Activated T-cell treated with anti-CD3 and anti-CD28 coated beads, Interleukin-2, amount 50 U/mL, for 72 hours (primary cell): Measurements from ENCODE around the gene RNASEL. TPM values are rescaled to one million over a fixed set of nuclear protein-coding genes. Genes with fewer than 3 reads are reported as not detected.

Source experiments
- ATAC-seq, 2 donors: fragments of 150-1000 bp; cut with Tn5 transposase; replicated peaks in 1 of 2; 2 replicates each; pipeline ENCODE4 v1.10.0; 2021; ENCODE audit warnings: moderate library complexity in 2 of 2, mild to moderate bottlenecking in 1 of 2
- DNase-seq, 2 donors: peaks; one replicate each; pipeline ENCODE4 v3.0.0; 2021 to 2022; ENCODE audit warnings: mixed read lengths in 1 of 2
- H3K27ac Mint-ChIP-seq: one replicate; pipeline ENCODE4 v1.8.0; 2022; ENCODE audit warnings: mild to moderate bottlenecking, moderate library complexity, mixed read lengths
- H3K27me3 Mint-ChIP-seq: one replicate; pipeline ENCODE4 v1.8.0; 2022; ENCODE audit warnings: low read depth, mixed read lengths
- H3K36me3 Mint-ChIP-seq, 2 donors: one replicate each; pipeline ENCODE4 v1.8.0; 2022; ENCODE audit warnings: mixed read lengths in 2 of 2, mild to moderate bottlenecking in 1 of 2; ENCODE audit not compliant: insufficient read depth in 2 of 2
- H3K4me1 Mint-ChIP-seq: one replicate; pipeline ENCODE4 v1.8.0; 2022; ENCODE audit warnings: low read depth, mixed read lengths
- H3K4me3 Mint-ChIP-seq, 2 donors: one replicate each; pipeline ENCODE4 v1.8.0; 2022; ENCODE audit warnings: mild to moderate bottlenecking in 2 of 2, mixed read lengths in 2 of 2, moderate library complexity in 2 of 2
- H3K9me3 Mint-ChIP-seq, 2 donors: one replicate each; pipeline ENCODE4 v1.8.0; 2022; ENCODE audit warnings: mixed read lengths in 2 of 2
- total RNA-seq, 2 donors: library from RNA; stranded (reverse); gene quantifications; one replicate each; pipeline ENCODE4 v1.2.3, GENCODE V29; 2022

Gene RNASEL
- total RNA-seq, 2 donors from 2014 or later: 3.6 to 3.9 TPM

- Mint-ChIP-seq H3K9me3 (no peaks in the 10 kb centered on the region), H3K27me3 (peaks cover 15% of the 10 kb centered on the region), H3K36me3 (peaks cover 10 to 15% of the 10 kb centered on the region in 2 donors), H3K4me1 (peaks cover 24% of the 10 kb centered on the region), H3K4me3 (no peak overlapping the region), H3K27ac (peak overlapping the region; percentile 62)
- ATAC-seq (peak; percentile 59 to 62), DNase-seq (peak in 1 of 2 donors; percentile 45)
Measured at GRCh38 chr1:182602935-182603645, 14.0 kb upstream of the RNASEL start.

GRCh38 chr1:182601913-182602312 is 12.9 kb upstream of the RNASEL start:
- Mint-ChIP-seq H3K27ac (no peak overlapping the region), H3K36me3 (peaks cover 10 to 15% of the 10 kb centered on the region in 2 donors)

GRCh38 chr1:182601416-182601786 is 12.3 kb upstream of the RNASEL start:
- Mint-ChIP-seq H3K27ac (no peak overlapping the region), H3K9me3 (no peaks in the 10 kb centered on the region), H3K36me3 (peaks cover 10 to 15% of the 10 kb centered on the region in 2 donors), H3K4me3 (no peak overlapping the region), H3K4me1 (peaks cover 14% of the 10 kb centered on the region), H3K27me3 (peaks cover 8% of the 10 kb centered on the region)
- DNase-seq (peak; percentile 74 to 76), ATAC-seq (no peak)

More at GRCh38 chr1:182601913-182602312, 12.9 kb upstream of the RNASEL start:
- Mint-ChIP-seq H3K4me1 (peaks cover 17% of the 10 kb centered on the region), H3K4me3 (no peak overlapping the region), H3K9me3 (no peaks in the 10 kb centered on the region), H3K27me3 (peaks cover 8% of the 10 kb centered on the region)
- no peak for ATAC-seq
- no peak for DNase-seq

- H3K4me1 Mint-ChIP-seq: peaks cover 19% of the 10 kb centered on the region
- ATAC-seq: no peak
- no peak overlapping the region for H3K4me3 Mint-ChIP-seq
- no peaks in the 10 kb centered on the region for H3K9me3 Mint-ChIP-seq
- no peak overlapping the region for H3K27ac Mint-ChIP-seq
- no peak for DNase-seq
- H3K27me3 Mint-ChIP-seq: peaks cover 11% of the 10 kb centered on the region
- peaks cover 10 to 15% of the 10 kb centered on the region in 2 donors for H3K36me3 Mint-ChIP-seq
Measured at GRCh38 chr1:182600745-182601415, 11.8 kb upstream of the RNASEL start.

GRCh38 chr1:182600036-182600713 is 11.1 kb upstream of the RNASEL start:
- Mint-ChIP-seq H3K9me3 (no peaks in the 10 kb centered on the region), H3K27me3 (peaks cover 11% of the 10 kb centered on the region), H3K36me3 (peaks cover 10 to 15% of the 10 kb centered on the region in 2 donors), H3K4me3 (peak overlapping the region; percentile 23 to 54), H3K27ac (no peak overlapping the region), H3K4me1 (peaks cover 16% of the 10 kb centered on the region)
- DNase-seq (no peak), ATAC-seq (no peak)

- peaks cover 9% of the 10 kb centered on the region for H3K4me1 Mint-ChIP-seq
- peak overlapping the region; percentile 46 to 54 for H3K4me3 Mint-ChIP-seq
- H3K27me3 Mint-ChIP-seq: peaks cover 11% of the 10 kb centered on the region
- H3K36me3 Mint-ChIP-seq: peaks cover 10 to 15% of the 10 kb centered on the region in 2 donors
- peak; percentile 42 to 48 for DNase-seq
- no peaks in the 10 kb centered on the region for H3K9me3 Mint-ChIP-seq
- H3K27ac Mint-ChIP-seq: no peak overlapping the region
- no peak for ATAC-seq
Measured at GRCh38 chr1:182599339-182599738, 10.3 kb upstream of the RNASEL start.

- H3K4me1 Mint-ChIP-seq: peaks cover 6% of the 10 kb centered on the region
- no peak overlapping the region for H3K27ac Mint-ChIP-seq
- H3K27me3 Mint-ChIP-seq: peaks cover 11% of the 10 kb centered on the region
- DNase-seq (no peak), ATAC-seq (no peak)
- peaks cover 8 to 10% of the 10 kb centered on the region in 2 donors for H3K36me3 Mint-ChIP-seq
- H3K9me3 Mint-ChIP-seq: no peaks in the 10 kb centered on the region
- H3K4me3 Mint-ChIP-seq: no peak overlapping the region
Measured at GRCh38 chr1:182598296-182598695, 9.2 kb upstream of the RNASEL start.

- ATAC-seq: peak in 1 of 2 donors; percentile 30
- no peak overlapping the region for H3K4me3 Mint-ChIP-seq
- peaks cover 6% of the 10 kb centered on the region for H3K4me1 Mint-ChIP-seq
- H3K9me3 Mint-ChIP-seq: no peaks in the 10 kb centered on the region
- no peak overlapping the region for H3K27ac Mint-ChIP-seq
- no peak for DNase-seq
- H3K27me3 Mint-ChIP-seq: peaks cover 11% of the 10 kb centered on the region
- peaks cover 5 to 7% of the 10 kb centered on the region in 2 donors for H3K36me3 Mint-ChIP-seq
Measured at GRCh38 chr1:182596934-182597333, 7.9 kb upstream of the RNASEL start.

GRCh38 chr1:182595641-182596240 is 6.7 kb upstream of the RNASEL start:
- DNase-seq (peak; percentile 66 to 71), ATAC-seq (peak; percentile 32 to 57)

GRCh38 chr1:182589931-182590330 is 875 bp upstream of the RNASEL start:
- H3K4me3 Mint-ChIP-seq: peak overlapping the region; percentile 92 to 99
- no peaks in the 10 kb centered on the region for H3K9me3 Mint-ChIP-seq
- DNase-seq (no peak), ATAC-seq (no peak)
- H3K36me3 Mint-ChIP-seq: no peaks in the 10 kb centered on the region
- H3K27ac Mint-ChIP-seq: peak overlapping the region; percentile 96
- peaks cover 43% of the 10 kb centered on the region for H3K4me1 Mint-ChIP-seq
- H3K27me3 Mint-ChIP-seq: no peaks in the 10 kb centered on the region

More at GRCh38 chr1:182595641-182596240, 6.7 kb upstream of the RNASEL start:
- Mint-ChIP-seq H3K4me3 (no peak overlapping the region), H3K4me1 (peaks cover 6% of the 10 kb centered on the region), H3K27ac (peak overlapping the region; percentile 53), H3K36me3 (peaks cover 5 to 7% of the 10 kb centered on the region in 2 donors), H3K27me3 (peaks cover 11% of the 10 kb centered on the region), H3K9me3 (no peaks in the 10 kb centered on the region)

- H3K9me3 Mint-ChIP-seq: no peaks in the 10 kb centered on the region
- ATAC-seq (peak in 1 of 2 donors; percentile 16), DNase-seq (no peak)
- peak overlapping the region; percentile 96 for H3K27ac Mint-ChIP-seq
- peak overlapping the region; percentile 92 to 99 for H3K4me3 Mint-ChIP-seq
- no peaks in the 10 kb centered on the region for H3K36me3 Mint-ChIP-seq
- H3K4me1 Mint-ChIP-seq: peaks cover 47% of the 10 kb centered on the region
- no peaks in the 10 kb centered on the region for H3K27me3 Mint-ChIP-seq
Measured at GRCh38 chr1:182589520-182589919, 464 bp upstream of the RNASEL start.

- DNase-seq (no peak), ATAC-seq (peak in 1 of 2 donors; percentile 6)
- peak overlapping the region; percentile 92 to 99 for H3K4me3 Mint-ChIP-seq
- H3K27me3 Mint-ChIP-seq: no peaks in the 10 kb centered on the region
- peak overlapping the region; percentile 96 for H3K27ac Mint-ChIP-seq
- H3K4me1 Mint-ChIP-seq: peaks cover 63% of the 10 kb centered on the region
- no peaks in the 10 kb centered on the region for H3K36me3 Mint-ChIP-seq
- no peaks in the 10 kb centered on the region for H3K9me3 Mint-ChIP-seq
Measured at GRCh38 chr1:182587666-182588499, 1.2 kb downstream of the RNASEL start.
